NOMO-1 (cell line): ENCODE data around the gene RPL26.
A peak's percentile ranks its signal among the peaks of the same experiment; 100 is the strongest.
"Not testable (repeated sequence)": the region's sequence is repeated elsewhere in the genome, so short reads cannot be mapped to it uniquely, and the experiment has no call there.

Experiments
- DNase-seq, 2 experiments: peaks; one replicate each; lab custom pipeline; 2025; ENCODE audit not compliant: unreplicated experiment in 2 of 2; lab: John Stamatoyannopoulos, UW

The RPL26 gene

DNA sequence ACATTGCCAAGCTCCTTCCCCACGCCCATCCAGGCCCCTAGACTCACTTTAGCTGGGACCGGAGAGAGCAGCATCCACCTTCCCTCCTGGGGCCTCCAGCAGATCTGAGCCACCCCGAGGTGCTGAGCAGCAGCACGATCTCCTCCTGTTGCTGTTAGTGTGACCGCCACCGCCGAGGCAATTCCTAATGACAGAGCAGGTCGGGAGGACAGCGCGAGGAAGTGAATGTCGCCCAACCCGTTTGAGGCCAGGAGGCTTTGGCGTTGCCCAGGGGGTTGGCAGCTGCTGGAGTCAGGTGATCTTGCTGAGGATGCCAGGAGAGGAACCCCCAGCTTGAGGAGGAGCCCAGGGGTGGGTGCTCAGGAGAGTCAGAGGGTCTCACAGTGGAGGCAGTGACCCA, 14.6 kb upstream of the RPL26 start, which contains the start of gene RNF222:
TSS of gene RNF222 (minus strand) at position 192 of the 400 bp plus-strand sequence. CDS start 4,366 bp downstream, outside the sequence.
- DNase-seq, result no peak

GRCh38 chr17:8394497-8394896, 11.5 kb upstream of the RPL26 start:
- DNase-seq, result not testable (repeated sequence)

- no peak for DNase-seq
These were observed 10.7 kb upstream of the RPL26 start for GRCh38 chr17:8393470-8394231.

GRCh38 chr17:8392674-8393469, 9.9 kb upstream of the RPL26 start:
- DNase-seq, result no peak

GRCh38 chr17:8392274-8392673, 9.3 kb upstream of the RPL26 start:
- no peak for DNase-seq

GRCh38 chr17:8391711-8392110, 8.7 kb upstream of the RPL26 start:
- DNase-seq, result no peak

- no peak for DNase-seq
These were observed 5.1 kb upstream of the RPL26 start for GRCh38 chr17:8387914-8388651.

DNA sequence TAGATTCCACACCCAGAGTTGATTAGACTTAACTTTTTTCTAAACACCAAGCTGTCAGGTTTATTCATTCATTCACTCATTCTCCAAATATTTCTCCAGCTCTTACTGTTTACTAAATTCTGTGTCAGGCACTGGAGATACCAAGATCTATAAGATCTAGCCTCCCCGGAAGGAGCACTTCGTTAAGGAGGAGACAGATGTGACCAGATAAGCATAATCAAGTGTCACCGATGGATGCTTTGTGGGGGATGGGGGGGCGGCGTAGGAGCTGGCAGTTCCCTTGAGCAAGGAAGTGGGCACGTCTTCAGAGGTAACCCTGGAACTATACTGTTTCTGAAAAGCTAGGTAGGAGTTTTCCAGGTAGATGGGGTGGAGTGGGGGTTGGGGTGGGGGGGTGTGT, 3.8 kb upstream of the RPL26 start:
- no peak for DNase-seq

- no peak for DNase-seq
These were observed 1.9 kb upstream of the RPL26 start for GRCh38 chr17:8384801-8385378.

DNA sequence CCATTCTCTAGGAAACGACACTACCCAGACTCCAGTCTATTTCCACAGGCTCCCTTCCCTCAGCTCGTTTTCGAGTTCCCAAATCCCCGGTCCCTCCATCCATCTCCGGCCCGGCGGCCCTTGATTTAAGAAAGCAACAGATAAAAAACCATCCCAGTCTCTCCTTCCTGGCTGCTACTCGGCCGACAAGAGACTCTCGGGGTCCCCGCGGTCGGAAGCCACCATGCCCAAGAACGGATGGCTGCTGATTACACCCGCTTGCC, 182 bp downstream of the RPL26 start:
- no peak for DNase-seq

GRCh38 chr17:8382052-8382879, 727 bp downstream of the RPL26 start:
- no peak for DNase-seq

- no peak for DNase-seq
These were observed 2.9 kb downstream of the RPL26 start for GRCh38 chr17:8380049-8380448.

GRCh38 chr17:8378117-8378516, 4.9 kb downstream of the RPL26 start:
- not testable (repeated sequence) for DNase-seq

GRCh38 chr17:8377422-8377821, 5.6 kb downstream of the RPL26 start:
- no peak for DNase-seq

DNA sequence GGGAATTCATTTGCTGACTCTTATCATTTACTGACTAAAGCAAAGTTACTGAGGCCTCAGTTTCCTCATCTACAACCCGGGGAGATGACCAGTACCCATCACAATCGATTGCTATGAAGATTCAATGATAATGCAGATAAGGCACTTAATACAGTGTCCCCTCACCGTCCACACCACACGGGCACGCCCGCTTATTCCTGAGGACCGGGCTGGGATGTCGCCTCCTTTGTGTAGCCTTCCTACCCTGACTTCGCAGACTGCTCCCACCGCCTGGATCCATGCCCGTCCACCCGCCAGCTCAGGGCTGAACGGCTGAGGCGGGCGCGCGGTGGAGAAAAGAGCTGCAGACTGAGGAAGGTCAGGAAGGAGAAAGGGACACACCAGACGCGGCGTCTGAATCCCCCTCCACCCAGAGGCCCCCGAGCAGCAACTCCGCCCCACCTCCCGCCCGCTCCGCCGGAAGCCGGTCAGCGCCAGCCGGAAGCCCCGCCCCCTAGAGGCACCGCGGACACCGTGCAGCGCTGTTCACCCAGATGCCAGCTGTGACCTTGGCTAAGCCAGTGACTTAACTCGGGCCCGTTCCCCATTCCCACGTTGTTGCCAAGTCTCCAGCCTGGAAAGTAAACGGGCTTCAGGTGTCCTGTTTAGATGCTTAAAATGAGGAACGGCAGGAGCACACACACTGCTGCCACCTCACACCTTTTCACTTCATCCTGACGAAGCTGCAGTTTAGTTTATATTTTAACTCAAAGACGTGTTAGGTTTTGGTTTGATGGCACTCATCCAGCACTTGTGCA, 6.5 kb downstream of the RPL26 start, which contains the start of gene KRABD2:
TSS of gene KRABD2 (minus strand) at position 434 of the 797 bp plus-strand sequence.
- DNase-seq, result peak; percentile 86 to 92

GRCh38 chr17:8375738-8376259, 7.2 kb downstream of the RPL26 start:
- DNase-seq, result no peak

- not testable (repeated sequence) for DNase-seq
These were observed 9.1 kb downstream of the RPL26 start for GRCh38 chr17:8373856-8374255.

- DNase-seq, result no peak
These were observed 10.6 kb downstream of the RPL26 start for GRCh38 chr17:8372422-8372821.

DNA sequence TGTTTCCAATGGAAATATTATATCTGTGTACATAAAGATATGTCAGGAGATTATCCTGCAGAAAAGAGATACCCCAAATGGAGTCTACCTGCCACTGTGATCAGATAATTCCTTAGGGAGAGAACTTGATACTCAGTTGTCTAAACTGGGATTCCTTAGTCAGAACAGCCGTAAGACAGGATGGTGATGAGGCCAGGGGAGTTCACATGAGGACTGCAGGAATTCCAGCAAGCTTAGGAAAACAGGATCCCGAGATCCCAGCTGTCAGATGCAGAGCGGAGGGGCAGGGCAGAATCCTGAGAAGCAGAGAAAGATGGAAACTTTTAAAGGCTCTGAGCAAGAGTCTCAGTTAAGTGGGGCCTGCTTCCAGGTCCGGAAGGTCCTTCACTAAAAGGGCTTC, 11.2 kb downstream of the RPL26 start:
- no peak for DNase-seq
